Ureter (tissue), 1 donor: ENCODE data around the gene MCCD1. TPM values are rescaled to one million over a fixed set of nuclear protein-coding genes. Genes with fewer than 3 reads are reported as not detected.
"Not testable (repeated sequence)": the region's sequence is repeated elsewhere in the genome, so short reads cannot be mapped to it uniquely, and the experiment has no call there.

Experiments used
- DNase-seq: peaks from one replicate; pipeline ENCODE4 v3.0.0-alpha.2; 2020; ENCODE audit warnings: low spot score
- total RNA-seq: library from RNA; stranded (reverse); gene quantifications from one replicate; pipeline ENCODE4 v1.2.4, GENCODE V29; 2023
- donor health status: DM: yes; HTN: yes; CAD: no.

Gene MCCD1
- total RNA-seq, 1 donor from 2014 or later: not detected

DNA sequence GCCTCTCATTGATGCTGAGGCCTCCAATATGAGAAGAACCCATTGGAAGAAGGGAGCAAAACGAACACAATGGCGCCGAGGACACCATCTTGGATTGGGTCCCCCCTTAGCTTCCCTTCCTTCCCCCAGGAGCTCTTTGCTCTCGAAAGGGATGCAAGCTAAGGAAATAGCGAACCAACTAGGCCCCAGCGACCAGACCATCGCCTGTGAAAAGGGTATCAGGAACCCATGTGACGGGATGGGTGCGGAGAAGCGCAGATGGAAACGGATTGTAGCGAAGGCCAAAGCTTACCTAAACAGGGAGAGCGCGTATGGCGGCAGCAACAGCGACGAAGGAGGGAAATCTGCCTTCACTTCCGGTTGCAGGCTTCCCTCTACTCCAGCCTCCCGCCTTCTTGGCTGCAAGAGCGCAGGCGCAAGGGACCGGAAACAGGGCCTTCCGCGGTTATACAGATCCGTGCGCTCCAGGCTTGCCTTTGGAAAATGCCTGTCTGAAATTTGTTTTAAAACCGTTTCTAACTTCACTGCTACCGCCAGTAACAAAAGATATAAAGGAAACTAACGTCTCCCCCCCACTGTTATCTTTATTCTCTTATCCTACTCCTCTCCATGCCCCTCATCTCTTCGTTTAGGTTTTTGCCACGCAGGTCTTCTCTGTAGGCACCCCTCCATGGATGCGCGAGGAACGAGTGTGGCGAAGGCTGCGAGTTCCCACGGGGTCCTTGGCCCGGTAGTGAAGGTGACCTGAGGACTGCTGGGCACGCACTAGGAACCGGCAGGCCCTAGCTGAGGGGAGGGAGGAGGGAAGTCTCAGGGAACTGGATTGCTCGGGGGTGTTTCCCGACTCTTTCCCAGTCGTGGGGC lies 13.1 kb downstream of the MCCD1 start, which contains the start of gene DDX39B:
Gene DDX39B, minus strand, starts transcription at position 346 of the 864 bp plus-strand sequence. CDS start 1,471 bp downstream, outside the sequence.
- DNase-seq: peak; percentile 97

DNA sequence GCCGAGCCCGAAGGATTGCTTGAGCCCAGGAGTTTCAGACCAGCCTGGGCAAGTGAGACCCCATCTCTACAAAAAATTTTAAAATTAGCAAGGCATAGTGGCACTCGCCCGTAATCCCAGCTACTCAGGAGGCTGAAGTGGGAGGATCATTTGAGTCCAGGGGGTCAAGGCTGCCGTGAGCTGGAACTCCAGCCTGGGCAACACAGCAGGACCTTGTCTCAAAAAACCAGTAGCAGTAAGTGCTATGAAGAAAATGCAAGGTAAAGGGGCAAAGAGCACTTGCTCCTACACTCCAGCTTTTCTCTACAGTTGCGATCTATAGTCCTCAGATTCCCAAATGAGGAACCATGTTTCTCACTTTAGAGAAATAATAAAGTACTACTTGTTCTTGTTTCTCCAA lies 14.9 kb downstream of the MCCD1 start:
- no peak for DNase-seq

DNA sequence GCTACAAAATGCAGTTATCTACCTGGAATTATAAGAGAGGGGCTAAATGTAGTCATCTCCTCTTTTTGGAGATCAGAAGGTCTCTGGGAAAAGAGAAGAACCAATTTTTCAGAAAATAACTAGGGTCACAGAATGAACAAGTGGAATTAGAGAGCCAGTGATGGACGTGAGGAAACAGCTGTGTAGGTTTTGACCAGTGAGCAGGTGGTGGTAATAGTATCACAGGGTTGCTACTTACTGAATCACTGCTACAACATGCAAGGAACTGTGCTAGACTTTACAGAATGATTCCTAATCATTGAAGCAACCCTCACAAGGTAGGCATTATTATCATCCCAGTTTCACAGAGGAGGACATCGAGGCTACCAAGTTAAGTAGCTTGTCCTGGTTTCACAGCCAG lies 15.9 kb downstream of the MCCD1 start:
- no peak for DNase-seq

DNA sequence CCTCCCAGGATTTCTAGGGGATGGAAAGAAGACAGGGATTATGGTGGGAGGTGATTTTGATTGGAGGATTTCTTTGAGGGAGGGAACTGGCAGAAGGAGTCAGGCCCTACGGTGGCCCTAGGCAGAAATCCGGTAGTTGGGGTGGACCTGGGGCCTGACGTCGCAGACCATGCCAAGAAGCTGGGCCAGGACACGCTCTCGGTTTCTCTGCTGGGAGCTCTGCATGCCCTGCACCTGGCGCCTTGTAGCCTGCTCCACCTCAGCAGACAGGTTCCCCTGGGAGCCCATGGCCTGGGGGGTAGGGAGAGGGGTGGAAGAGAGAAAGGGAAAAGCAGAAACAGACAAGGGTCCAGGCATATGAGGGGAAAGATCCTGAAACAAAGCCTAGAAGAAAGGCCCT lies 16.5 kb downstream of the MCCD1 start:
- no peak for DNase-seq

DNA sequence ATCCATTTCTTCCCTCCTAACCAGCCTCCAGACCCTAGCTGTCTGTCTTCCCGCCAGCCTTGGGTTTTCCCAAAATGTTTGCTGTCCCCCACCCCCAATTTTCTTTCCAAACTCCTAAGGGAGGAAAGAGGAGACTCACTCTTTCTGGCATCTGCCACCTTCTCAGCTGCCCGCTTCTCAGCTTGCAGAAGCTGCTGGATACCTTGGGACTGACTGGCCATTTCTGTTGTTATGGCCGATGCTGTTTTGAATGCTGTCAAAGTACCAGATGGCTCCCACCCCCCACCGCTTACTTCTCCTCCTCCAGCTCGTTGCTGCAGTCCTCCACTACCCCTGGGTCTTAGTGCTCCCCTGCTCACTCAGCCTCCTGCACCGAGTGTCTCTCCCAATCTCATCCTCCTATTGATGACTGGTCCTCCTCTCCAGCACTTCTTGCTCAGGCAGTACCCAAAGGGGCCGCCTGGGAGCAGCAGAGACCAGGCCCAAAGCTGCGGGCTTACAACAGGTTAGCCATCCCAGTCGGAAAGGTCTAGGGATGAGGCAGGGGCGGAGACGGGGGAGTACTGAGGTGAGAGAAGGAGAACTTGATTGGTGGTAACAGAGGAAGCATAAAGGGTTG lies 17.7 kb downstream of the MCCD1 start, which contains the start of gene ATP6V1G2:
Gene ATP6V1G2, minus strand, starts transcription at position 270 of the 619 bp plus-strand sequence. Its CDS starts 49 bp downstream, at position 221.
- DNase-seq: peak; percentile 92

DNA sequence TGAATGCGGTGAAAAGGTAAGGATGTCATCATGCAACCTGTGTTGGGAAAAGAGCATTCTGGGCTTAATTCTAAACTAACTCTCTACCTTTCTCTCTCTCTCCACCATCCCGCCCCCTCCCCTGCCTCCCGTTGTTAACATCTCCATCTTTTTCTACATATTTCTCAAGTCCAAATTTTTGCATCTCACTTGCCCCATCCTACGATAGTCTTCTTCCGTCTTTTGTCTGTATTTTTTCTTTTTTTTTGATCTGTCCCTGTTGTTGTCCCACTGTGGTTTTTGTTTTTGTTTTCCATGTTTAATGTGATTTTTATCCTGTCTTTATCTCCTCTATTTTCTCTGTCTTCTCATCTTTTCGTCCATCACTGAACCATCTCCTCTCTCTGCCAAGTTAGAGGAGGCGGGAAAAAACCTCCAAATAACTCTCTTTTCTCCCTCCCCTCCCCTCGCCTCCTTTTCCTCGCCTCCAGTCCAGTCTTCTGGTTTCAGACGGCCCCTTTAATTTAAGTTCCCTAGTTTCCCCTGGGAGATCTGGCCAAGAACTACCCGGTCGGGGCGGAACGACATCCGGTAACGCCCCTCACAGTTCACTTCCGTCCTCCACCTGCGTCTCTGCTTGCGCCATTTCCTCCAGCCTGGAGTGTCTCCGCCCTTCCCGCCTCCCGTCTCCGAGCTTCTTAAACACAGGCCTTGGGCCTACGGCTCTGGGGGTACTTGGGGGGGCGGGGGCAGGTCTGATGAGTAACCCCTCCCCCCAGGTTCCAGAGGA lies 18.4 kb downstream of the MCCD1 start, which contains the start of gene NFKBIL1:
Gene NFKBIL1, plus strand, starts transcription at position 651 of the 769 bp plus-strand sequence. Its CDS starts 87 bp downstream, at position 738.
- DNase-seq: peak; percentile 96

DNA sequence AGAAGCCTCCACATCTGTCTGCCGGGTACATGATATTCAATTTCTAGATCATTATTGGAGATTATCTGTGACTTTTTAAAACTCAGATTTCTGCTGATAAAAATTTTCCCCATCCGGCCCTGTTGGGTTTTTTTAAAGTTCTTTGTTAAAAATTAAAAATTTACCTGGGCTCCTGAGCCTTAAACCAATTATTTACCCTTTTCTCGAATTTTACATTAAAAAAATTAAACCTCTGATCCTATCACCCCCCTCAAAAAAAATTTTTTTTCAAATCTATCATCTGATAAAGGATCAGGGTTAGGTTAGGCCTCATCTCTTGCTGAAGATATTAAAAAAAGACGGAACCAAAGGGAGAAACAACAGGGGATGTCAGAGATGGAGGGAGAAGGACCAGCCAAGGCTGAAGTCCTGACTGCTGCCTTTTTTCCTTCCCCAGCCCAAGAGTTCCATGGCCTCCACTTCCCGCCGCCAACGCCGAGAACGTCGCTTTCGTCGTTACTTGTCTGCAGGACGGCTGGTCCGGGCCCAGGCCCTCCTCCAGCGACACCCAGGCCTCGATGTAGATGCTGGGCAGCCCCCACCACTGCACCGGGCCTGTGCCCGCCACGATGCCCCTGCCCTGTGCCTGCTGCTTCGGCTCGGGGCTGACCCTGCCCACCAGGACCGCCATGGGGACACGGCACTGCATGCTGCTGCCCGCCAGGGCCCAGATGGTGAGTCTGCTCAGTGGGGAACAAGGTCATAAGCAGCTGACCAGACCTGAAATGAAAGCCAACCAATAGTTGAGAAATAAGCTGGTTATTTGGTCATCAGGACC lies 19.2 kb downstream of the MCCD1 start:
- no peak for DNase-seq

DNA sequence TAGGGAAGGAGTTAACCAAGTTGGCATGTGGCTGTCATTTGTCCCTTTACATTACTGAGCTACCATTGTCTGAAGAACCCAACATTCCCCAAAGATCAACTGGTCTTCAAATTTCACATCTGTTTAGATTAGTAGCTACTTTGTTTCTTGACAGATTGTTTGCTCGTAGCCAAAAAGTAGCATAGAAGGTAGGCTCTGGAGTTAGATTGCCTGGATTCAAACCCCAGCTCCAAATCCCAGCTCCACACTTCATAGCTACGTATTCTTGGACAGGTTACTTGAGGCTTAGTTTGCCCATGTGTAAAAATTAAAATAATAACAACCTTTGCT lies 19.7 kb downstream of the MCCD1 start:
- no peak for DNase-seq

DNA sequence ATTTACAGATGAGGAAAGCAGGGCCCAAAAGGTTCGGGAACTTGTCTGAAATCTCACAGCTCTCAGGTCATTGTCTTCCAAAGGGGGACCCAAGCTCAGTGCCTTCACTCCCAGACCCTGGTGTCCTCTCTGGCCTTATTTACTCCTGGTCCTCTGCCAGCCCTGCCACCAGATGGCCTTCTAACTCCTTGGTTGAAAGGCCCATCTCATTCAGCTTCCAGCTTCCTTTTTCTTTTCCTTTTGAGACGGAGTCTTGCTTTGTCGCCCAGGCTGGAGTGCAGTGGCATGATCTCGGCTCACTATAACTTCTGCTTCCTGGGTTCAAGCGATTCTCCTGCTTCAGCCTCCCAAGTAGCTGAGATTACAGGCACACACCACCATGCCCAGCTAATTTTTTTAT lies 22.6 kb downstream of the MCCD1 start:
- not testable (repeated sequence) for DNase-seq

DNA sequence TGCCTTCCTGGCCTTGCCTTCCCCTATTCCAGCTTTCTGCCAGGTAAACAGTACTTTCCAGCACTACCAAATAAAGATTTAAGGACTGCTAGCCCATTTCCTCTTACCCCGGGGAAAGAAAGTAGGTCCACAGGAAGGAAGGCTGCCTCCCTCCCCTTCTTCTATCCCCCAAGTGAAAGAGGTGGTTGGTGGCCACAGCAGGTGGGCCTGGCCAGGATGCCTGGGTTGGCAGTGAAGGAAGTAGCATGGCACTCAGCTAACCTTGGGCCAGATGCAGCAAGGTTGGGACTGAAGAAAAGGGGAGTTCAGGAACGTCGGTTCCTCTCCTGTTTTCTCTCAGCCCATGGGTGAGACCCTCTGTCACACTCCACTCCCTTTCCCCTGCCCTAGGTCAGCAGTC lies 27.5 kb downstream of the MCCD1 start:
- DNase-seq: no peak

DNA sequence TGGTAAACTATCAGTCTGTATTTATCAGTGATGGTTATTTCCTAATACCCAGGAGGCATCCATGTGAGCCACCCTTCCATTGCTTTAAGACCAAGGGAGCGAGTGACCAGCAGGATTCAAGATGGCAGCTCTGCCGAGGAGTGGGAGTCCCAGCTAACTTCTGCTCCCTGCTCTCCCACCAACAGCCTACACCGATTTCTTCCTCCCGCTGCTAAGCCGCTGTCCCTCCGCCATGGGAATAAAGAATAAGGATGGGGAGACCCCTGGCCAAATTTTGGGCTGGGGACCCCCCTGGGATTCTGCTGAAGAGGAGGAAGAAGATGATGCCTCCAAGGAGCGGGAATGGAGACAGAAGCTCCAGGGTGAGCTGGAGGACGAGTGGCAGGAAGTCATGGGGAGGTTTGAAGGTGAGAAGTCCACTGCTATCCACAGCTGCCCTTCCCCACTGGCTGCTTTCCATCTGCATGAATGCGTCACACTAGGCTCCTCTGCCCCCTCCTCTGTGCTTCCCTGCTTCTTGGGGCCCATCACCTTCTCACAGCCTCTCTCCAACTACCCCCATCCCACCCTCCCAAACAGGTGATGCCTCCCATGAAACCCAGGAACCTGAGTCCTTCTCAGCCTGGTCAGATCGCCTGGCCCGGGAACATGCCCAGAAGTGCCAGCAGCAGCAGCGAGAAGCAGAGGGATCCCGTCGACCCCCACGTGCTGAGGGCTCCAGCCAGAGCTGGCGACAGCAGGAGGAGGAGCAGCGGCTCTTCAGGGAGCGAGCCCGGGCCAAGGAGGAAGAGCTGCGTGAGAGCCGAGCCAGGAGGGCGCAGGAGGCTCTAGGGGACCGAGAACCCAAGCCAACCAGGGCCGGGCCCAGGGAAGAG lies 28.9 kb downstream of the MCCD1 start:
- DNase-seq: no peak

DNA sequence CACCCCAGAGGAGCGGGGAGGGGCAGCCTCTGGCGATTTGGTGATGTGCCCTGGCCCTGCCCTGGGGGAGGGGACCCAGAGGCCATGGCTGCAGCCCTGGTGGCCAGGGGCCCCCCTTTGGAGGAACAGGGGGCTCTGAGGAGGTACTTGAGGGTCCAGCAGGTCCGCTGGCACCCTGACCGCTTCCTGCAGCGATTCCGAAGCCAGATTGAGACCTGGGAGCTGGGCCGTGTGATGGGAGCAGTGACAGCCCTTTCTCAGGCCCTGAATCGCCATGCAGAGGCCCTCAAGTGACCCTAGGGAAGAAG lies 29.5 kb downstream of the MCCD1 start:
- no peak for DNase-seq

DNA sequence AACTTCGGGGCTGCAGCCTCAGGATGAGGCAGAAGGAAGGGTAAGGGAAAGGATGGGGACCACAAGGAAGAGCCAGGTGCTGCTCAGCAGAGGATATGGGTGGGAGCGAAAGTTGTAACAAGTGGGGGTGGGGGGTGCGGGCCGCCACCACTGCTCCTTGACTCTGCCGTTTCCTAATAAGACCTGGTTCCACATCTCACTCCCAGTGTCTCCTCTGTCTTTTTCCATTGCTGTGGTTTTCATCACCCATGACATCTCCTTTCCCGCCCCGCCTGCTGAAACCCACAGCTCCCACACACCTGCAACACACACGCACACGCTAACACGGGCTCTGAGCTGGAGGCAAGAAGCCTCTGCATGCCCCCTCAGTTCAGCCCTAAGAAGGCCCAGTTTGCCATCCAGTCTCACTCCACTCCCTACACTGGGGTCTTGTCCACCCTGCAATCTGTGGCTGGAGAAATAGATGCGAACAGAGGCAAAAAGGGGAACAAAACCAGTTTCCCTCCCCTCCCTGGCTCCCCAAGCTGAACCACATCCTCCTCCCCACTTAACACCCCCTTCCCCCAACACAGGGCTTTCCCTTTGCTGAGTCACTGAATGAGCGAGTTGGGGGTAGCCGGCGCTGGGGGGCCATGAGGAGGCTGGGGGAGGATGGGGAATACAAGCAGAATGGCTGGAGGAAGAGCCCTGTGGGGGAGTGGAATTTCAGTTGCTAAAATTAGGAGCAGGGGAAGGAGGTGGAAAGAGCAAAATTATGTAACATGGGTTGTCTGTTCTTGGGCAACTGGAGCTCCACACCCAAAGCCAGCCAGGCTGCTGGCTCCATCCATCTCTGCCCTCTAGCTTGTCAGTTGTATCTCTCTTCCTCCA lies 30.1 kb downstream of the MCCD1 start:
- no peak for DNase-seq

DNA sequence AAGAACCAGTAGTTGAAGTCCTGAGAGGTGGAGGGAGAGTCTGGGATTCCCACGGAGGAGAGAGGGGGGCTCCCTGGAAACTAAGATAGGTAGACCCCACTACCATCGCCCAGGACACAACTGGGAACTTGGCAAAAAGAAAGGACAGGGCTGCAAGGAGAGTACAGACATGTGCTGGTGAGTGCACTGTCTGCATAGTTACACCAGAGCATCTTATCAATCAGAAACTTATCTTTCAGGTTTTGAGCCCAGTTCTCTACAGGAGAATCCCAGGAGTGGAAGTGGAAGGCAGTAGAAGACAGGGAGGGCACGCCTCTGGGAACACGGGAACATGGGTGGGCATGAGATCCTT lies 30.8 kb downstream of the MCCD1 start:
- no peak for DNase-seq

DNA sequence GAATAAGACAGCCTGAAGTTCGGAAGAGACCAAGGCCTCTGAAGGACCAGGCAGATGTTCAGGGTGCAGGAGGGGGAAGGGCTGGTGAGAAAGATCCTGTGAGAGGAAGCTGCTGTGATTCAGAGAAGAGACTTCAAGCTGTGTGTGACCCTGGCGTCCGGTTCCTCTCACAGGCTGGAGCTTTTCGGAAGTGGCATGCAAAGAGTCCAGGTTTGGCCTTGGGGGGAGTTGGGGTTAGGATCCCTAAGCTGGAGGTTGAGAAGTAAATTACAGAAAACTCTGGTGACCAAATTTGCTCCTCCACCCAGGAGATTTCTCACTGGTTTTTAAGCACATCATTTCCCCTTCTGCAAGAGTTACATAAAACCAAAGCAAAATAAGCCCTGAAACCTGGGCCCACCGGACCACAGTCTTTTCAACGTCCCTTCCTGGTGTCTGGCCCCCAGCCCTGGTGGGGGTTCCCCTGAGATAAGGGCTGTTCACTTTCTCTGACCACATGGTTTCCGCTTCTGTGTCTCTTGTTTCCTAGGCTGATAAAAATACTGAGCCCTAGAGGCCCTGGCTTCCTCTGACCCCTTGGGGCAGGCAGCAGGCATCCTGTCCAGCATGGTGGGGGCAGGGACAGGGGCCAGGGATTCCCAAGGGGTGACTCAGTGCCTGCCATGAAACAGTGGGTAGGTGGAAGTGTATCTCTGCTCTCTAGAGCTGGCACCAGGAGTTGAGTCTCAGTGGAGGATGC lies 31.4 kb downstream of the MCCD1 start:
- DNase-seq: no peak

DNA sequence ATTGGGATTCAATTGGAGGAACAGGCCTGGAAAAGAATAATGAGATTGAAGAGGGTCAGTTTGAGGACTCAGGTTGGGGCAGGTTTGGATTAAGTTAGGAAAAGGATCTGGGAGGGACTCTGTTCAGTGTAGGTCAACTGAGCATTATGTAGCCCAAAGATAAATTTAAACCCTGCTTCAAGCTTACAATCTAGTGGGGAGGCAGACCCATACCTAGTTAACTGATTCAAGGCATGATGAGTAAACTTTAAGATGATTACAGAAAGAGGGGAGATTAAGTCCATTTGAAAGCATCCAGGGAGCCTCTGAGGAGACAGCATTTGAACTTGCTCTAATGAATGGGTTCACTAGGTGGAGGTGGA lies 31.9 kb downstream of the MCCD1 start:
- DNase-seq: no peak

DNA sequence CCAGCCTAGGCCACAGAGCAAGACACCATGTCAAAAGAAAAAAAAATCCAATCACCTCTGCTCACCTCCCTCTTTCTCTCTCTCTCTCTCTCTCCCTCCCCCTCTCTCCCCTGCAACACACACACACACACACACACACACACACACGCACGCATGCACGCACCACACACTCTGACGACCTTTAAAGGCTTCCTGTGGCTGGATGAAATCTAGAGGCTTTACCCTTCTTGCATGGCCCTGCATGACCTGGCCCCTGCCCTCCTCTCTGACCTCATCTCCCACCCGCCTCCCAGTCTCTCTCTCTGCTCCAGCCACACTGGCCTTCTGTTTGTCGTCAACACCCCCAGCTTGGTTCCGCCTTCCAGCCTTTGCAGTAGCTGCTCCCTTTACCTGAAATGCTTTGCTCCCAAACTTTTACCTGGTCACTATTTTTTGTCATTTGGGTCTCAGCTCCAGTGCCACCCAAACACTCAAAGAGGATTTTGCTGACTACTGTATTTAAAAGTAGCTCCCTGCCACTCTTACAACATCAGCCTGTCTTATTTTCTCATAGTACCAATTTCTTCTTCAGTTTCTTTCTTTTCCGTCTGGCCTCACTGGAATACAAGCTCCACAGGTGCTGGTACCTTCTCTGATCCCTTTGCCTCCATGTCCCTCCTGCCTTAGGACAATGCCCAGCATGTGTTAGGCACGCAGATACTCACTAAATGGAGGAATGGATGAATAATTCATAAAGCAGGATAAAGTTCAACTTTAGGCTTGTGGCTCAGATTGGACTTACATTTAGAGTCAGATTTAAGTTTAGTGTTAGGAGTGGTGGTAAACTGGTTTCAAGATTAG lies 39.0 kb downstream of the MCCD1 start:
- no peak for DNase-seq

DNA sequence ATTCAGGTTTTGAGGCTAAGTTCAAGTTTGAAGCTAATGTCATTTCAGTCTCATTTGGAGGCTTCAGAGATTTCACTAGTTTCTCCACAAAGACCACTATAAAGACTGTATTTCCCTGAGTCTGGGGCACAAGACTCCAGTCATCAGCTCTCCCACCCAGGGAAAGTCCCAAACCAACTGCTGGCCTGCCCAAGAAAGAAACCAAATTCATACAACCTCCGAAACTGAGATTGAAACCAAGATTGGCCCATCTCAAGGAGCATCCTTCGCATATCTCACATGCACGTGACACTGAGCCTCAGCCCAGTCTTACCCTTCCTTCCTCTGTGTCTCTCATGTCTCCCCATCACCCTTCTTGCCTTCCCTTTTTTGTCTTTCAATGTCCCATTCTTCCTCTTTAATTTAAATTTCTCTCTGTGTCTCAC lies 39.8 kb downstream of the MCCD1 start:
- DNase-seq: no peak
